NCI-H2171 treated with DMSO at 0.1 percent for 48 hours (cell line): ENCODE measurements around the gene FAF1.
A peak's percentile ranks its signal among the peaks of the same experiment; 100 is the strongest.
"Not testable (repeated sequence)": the region's sequence is repeated elsewhere in the genome, so short reads cannot be mapped to it uniquely, and the experiment has no call there.

Source experiments
- DNase-seq: peaks from one replicate; lab custom pipeline; 2025; lab: John Stamatoyannopoulos, UW

Gene FAF1

GRCh38 chr1:50847303-50847702 lies 112.8 kb downstream of the FAF1 start:
- peak; percentile 18 for DNase-seq

GRCh38 chr1:50846224-50846839 lies 113.7 kb downstream of the FAF1 start:
- no peak for DNase-seq

- DNase-seq: no peak
Measured at GRCh38 chr1:50841791-50842387, 118.2 kb downstream of the FAF1 start.

GRCh38 chr1:50836117-50836516 lies 124.0 kb downstream of the FAF1 start:
- DNase-seq: no peak

- DNase-seq: no peak
Measured at GRCh38 chr1:50833216-50833615, 126.9 kb downstream of the FAF1 start.

GRCh38 chr1:50832167-50832566 lies 127.9 kb downstream of the FAF1 start:
- no peak for DNase-seq

- no peak for DNase-seq
Measured at GRCh38 chr1:50831300-50832061, 128.6 kb downstream of the FAF1 start.

- DNase-seq: no peak
Measured at GRCh38 chr1:50830621-50831020, 129.4 kb downstream of the FAF1 start.

- peak; percentile 22 for DNase-seq
Measured at GRCh38 chr1:50829014-50829958, 130.8 kb downstream of the FAF1 start.

GRCh38 chr1:50827546-50827945 lies 132.5 kb downstream of the FAF1 start:
- no peak for DNase-seq

- DNase-seq: not testable (repeated sequence)
Measured at GRCh38 chr1:50826792-50827191, 133.3 kb downstream of the FAF1 start.

GRCh38 chr1:50822035-50822776 lies 137.9 kb downstream of the FAF1 start:
- DNase-seq: no peak

- DNase-seq: no peak
Measured at GRCh38 chr1:50820545-50820944, 139.5 kb downstream of the FAF1 start.

GRCh38 chr1:50812346-50812745 lies 147.7 kb downstream of the FAF1 start:
- no peak for DNase-seq

GRCh38 chr1:50808296-50808695 lies 151.8 kb downstream of the FAF1 start:
- no peak for DNase-seq

- DNase-seq: no peak
Measured at GRCh38 chr1:50796272-50796671, 163.8 kb downstream of the FAF1 start.

GRCh38 chr1:50793521-50793920 lies 166.5 kb downstream of the FAF1 start:
- no peak for DNase-seq

GRCh38 chr1:50787266-50787665 lies 172.8 kb downstream of the FAF1 start:
- no peak for DNase-seq

- no peak for DNase-seq
Measured at GRCh38 chr1:50783286-50783685, 176.8 kb downstream of the FAF1 start.

- no peak for DNase-seq
Measured at GRCh38 chr1:50780797-50781196, 179.3 kb downstream of the FAF1 start.

GRCh38 chr1:50779801-50780200 lies 180.3 kb downstream of the FAF1 start:
- DNase-seq: no peak
